Pancreas (tissue), 10 donors: Measurements from ENCODE around the gene FFAR3. TPM values are rescaled to one million over a fixed set of nuclear protein-coding genes. Genes with fewer than 3 reads are reported as not detected.
"Not testable (repeated sequence)": the region's sequence is repeated elsewhere in the genome, so short reads cannot be mapped to it uniquely, and the experiment has no call there.

ENCODE experiments used
- ATAC-seq, 4 donors: fragments of 200-7000 bp; cut with Tn5 transposase; one replicate each; pipeline versions ENCODE4 v1.8.0 to v1.9.1; 2020; ENCODE audit warnings: mild to moderate bottlenecking in 4 of 4, moderate library complexity in 4 of 4
- DNase-seq, 6 donors: peaks; one replicate each; pipeline ENCODE4 v3.0.0-alpha.2; 2020
- FAIRE-seq: peaks from 2 replicates; lab custom pipeline; 2012; peaks lifted over from hg19 to GRCh38; lab: Jason Lieb, UNC
- H3K27ac ChIP-seq, 4 donors: fragments of 200-600 bp; sonication (generic); 1 replicate in 3 of 4; 2 replicates in 1 of 4; pipeline versions ENCODE4 v1.5.0 to v1.8.0; 2020
- H3K27me3 ChIP-seq, 4 donors: fragments of 200-600 bp; one replicate each; pipeline ENCODE4 v1.8.0; 2021
- H3K36me3 ChIP-seq, 3 donors: fragments of 200-600 bp; sonication (generic) in 1 of 3; one replicate each; pipeline versions ENCODE4 v1.5.0 to v1.8.0; 2020 to 2021
- H3K4me1 ChIP-seq, 3 donors: fragments of 200-600 bp; one replicate each; pipeline ENCODE4 v1.8.0; 2021
- H3K4me3 ChIP-seq, 4 donors: fragments of 200-600 bp; sonication (generic) in 2 of 4; one replicate each; pipeline versions ENCODE4 v1.5.0 to v1.8.0; 2020 to 2021
- H3K9me3 ChIP-seq, 4 donors: fragments of 200-600 bp; one replicate each; pipeline ENCODE4 v1.8.0; 2021
- CTCF ChIP-seq, 4 donors: fragments of 200-600 bp; sonication (generic) in 3 of 4; IDR thresholded peaks; one replicate each; pipeline versions ENCODE4 v1.5.0 to v1.8.0; 2021; ENCODE audit warnings: antibody characterized with exemption in 4 of 4
- WGBS, 2 donors: extraction: QIAGEN DNeasy Blood & Tissue Kit; methylation state at CpG; one replicate each; pipeline ENCODE4 v1.1.7; 2013; 5-methylcytosine and 5-hydroxymethylcytosine counted together
- intact Hi-C, 3 donors: fragments of 100-400 bp; cut with DNase I; formaldehyde crosslinking; loops; one replicate each; pipeline versions ENCODE4 v1.11.1 to v1.14.2; 2022
- polyA plus RNA-seq, 2 donors: library from polyadenylated mRNA; stranded (reverse); fragments of 200-250 nt; gene quantifications; one replicate each; pipeline ENCODE4 v1.2.3, GENCODE V29; 2013
- total RNA-seq, 6 donors: library from RNA; stranded (reverse); fragmentation: NEBNext Ultra II Directional in 4 of 6; extraction: Animal tissue kit (Norgen Biotek cat#: 25700) in 4 of 6; gene quantifications; one replicate each; pipeline versions ENCODE4 v1.2.1 to v1.2.4, GENCODE V29; 2021 to 2023
- donor health status: healthy with polysubstance abuse.
- donor health status: DM: no; HTN: no; CAD: no; lungs with moderate emphysema.
- donor health status: DM: no; HTN: no; CAD: no.
- donor health status: control.
- donor health status: control.
- donor health status: Bipolar disorder and iron deficiency.
- donor health status: DM: yes; HTN: yes; CAD: no.
- donor health status: DM: no; HTN: no; CAD: no.
- donor health status: DM: no; HTN: no; CAD: no.
- donor health status: DM: yes; HTN: yes; CAD: no.

The FFAR3 gene
- total and polyA plus RNA-seq, 8 donors, result 0.09 to 2.7 (median 0.34) TPM; not detected in 1

GRCh38 chr19:35368378-35368777 is 10.1 kb downstream of the FFAR3 start:
- no peak overlapping the region for H3K4me3 ChIP-seq
- no peaks in the 10 kb centered on the region for H3K9me3 ChIP-seq
- ATAC-seq (no peak), DNase-seq (no peak), FAIRE-seq (no peak)
- no peaks in the 10 kb centered on the region for H3K27me3 ChIP-seq
- no peak for TF ChIP-seq CTCF (IDR thresholded peaks at IDR 0.05)
- WGBS, 2 donors, result 55% methylated on average over 1 of the region's 1 CpG; no CpG with 5 or more reads in 1 of the 2 donors
- no peaks in the 10 kb centered on the region for H3K4me1 ChIP-seq
- H3K27ac ChIP-seq, result no peak overlapping the region
- intact Hi-C loops, result no loop called here
- H3K36me3 ChIP-seq, result no peaks in the 10 kb centered on the region

GRCh38 chr19:35369522-35369921 is 11.3 kb downstream of the FFAR3 start:
- no peaks in the 10 kb centered on the region for H3K9me3 ChIP-seq
- FAIRE-seq (no peak), ATAC-seq (no peak), DNase-seq (no peak)
- no peaks in the 10 kb centered on the region for H3K27me3 ChIP-seq
- no peaks in the 10 kb centered on the region for H3K36me3 ChIP-seq
- H3K4me3 ChIP-seq, result no peak overlapping the region
- H3K4me1 ChIP-seq, result no peaks in the 10 kb centered on the region
- TF ChIP-seq CTCF (IDR thresholded peaks at IDR 0.05), result no peak
- H3K27ac ChIP-seq, result no peak overlapping the region
- intact Hi-C loops, result no loop called here

GRCh38 chr19:35370722-35371121 is 12.5 kb downstream of the FFAR3 start, which contains the start of gene GPR42:
Gene GPR42, plus strand, starts transcription at chr19:35371068. Its CDS starts 292 bp downstream, at chr19:35371360.
- Histone ChIP-seq H3K27ac (no peak within 1 kb of the TSS), H3K4me3 (no peak within 1 kb of the TSS), H3K36me3 (no peaks in the 10 kb centered on the region), H3K9me3 (no peaks in the 10 kb centered on the region), H3K4me1 (no peaks in the 10 kb centered on the region), H3K27me3 (no peaks in the 10 kb centered on the region)
- no peak for TF ChIP-seq CTCF (IDR thresholded peaks at IDR 0.05)
- DNase-seq (no peak), ATAC-seq (no peak), FAIRE-seq (no peak)
- intact Hi-C loops, result no loop called here
- 86% methylated on average over 8 of the region's 8 CpGs; no CpG with 5 or more reads in 1 of the 2 donors for WGBS, 2 donors

- H3K27ac ChIP-seq, result no peak overlapping the region
- H3K36me3 ChIP-seq, result no peaks in the 10 kb centered on the region
- no peak for ATAC-seq
- no peaks in the 10 kb centered on the region for H3K9me3 ChIP-seq
- intact Hi-C loops, result no loop called here
- no peaks in the 10 kb centered on the region for H3K27me3 ChIP-seq
- no peak for TF ChIP-seq CTCF (IDR thresholded peaks at IDR 0.05)
- no peak overlapping the region for H3K4me3 ChIP-seq
- whole genome bisulfite sequencing, 2 donors, result 81 to 84% methylated on average over 7 of the region's 7 CpGs
- H3K4me1 ChIP-seq, result no peaks in the 10 kb centered on the region
- no peak for FAIRE-seq
- DNase-seq, result no peak
These were observed 15.2 kb downstream of the FFAR3 start for GRCh38 chr19:35373492-35373891.

- intact Hi-C loops, H3K4me1 ChIP-seq, ATAC-seq, H3K9me3 ChIP-seq, DNase-seq, H3K27me3 ChIP-seq, H3K4me3 ChIP-seq, H3K27ac ChIP-seq, H3K36me3 ChIP-seq, FAIRE-seq: not testable (repeated sequence)
These were observed 15.8 kb downstream of the FFAR3 start for GRCh38 chr19:35374031-35374430.
